AG20443 (cell line): ENCODE data around the gene PITPNM1.
A peak's percentile ranks its signal among the peaks of the same experiment; 100 is the strongest.
"Not testable (repeated sequence)": the region's sequence is repeated elsewhere in the genome, so short reads cannot be mapped to it uniquely, and the experiment has no call there.

ENCODE experiments used
- DNase-seq: peaks from one replicate; pipeline ENCODE4 v3.0.0; 2012; ENCODE audit warnings: low spot score, mixed read lengths

PITPNM1 gene

DNA sequence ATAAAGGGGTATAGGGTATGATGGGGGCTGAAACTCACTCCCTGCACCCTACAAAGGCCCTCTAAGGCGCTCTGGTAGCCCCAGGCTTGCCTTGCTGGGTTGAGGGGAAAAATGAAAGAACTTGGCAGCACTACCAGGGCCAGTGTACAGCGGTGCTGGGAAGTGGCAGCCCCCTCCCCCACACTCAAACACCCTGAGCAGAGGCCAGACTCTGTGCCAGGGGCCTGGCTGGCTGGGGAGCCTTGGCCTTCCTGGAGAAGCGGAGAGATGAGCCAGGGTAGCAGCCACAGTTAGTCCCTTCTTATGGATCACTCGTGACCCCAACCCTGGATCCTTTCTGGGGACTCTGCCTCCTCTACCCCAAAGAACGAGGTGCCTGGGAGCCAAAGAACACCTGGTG lies 38.8 kb downstream of the PITPNM1 start:
- DNase-seq, result no peak

DNA sequence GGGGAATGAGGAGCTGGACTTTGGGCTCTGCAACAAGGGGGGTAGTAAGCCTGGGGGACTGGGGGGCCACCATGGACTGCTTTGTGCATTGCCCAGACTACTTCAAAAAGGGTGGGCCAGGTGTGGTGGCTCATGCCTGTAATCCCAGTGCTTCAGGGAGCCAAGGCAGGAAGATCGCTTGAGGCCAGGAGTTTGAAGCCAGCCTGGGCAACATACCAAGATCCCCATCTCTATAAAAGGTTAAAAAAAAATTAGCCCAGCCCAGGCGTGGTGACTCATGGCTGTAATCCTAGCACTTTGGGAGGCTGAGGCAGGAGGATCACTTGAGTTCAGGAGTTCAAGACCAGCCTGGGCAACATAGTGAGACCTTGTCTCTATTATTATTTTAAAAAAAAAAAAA lies 39.6 kb downstream of the PITPNM1 start:
- not testable (repeated sequence) for DNase-seq

DNA sequence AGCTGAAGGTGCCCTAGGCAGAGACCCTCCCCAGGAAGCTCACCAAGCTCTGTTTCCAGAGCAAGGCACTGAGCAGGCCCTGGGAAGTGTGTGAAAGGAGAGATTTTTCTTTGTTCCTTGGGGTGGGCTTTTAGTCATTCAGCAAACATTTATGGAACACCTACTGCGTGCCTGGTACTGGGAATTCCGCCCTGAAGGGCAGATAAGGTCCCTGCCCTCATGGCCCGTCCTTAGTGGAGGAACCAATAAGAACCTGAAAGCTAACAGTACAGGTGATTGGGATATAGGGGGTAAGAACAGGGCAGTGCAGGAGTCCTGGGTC lies 40.0 kb downstream of the PITPNM1 start:
- no peak for DNase-seq

GRCh38 chr11:67464411-67465188 lies 40.6 kb downstream of the PITPNM1 start:
- peak; percentile 93 for DNase-seq

DNA sequence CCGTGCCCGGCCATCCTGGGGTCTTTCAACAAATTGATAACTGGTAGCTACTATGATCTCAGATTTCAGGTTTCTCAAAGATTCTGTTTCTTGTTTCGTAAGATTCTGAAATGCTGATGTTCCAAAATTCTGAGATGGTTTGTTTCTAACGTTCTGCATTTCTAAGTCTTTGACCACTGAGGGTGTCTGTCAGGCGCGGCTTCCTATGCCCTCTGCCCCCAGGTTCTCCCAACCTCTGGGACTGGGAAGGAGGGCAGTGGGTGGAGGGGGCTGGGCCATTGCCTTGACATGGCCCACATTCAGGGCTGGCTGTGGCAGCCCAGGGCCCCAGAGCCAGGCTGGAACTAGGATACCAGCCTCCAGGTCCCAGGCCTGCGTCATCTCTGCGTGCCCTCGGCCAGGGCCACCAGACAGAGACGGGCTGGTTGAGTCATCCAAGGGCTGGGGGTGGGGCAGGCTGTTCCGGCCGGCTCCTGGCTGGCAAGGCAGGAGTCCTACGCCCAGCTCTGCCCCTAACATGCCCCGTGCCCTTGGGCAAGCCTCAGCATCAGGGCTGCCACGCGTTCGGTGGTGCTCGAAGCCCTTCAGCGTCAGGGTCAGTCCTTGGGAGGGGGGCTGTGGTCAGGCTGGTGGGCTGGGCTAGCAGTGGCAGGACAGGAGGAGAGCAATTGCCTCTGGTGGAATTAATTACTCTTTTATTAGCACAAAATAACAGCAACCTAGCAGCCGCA lies 41.3 kb downstream of the PITPNM1 start:
- DNase-seq, result peak; percentile 83

DNA sequence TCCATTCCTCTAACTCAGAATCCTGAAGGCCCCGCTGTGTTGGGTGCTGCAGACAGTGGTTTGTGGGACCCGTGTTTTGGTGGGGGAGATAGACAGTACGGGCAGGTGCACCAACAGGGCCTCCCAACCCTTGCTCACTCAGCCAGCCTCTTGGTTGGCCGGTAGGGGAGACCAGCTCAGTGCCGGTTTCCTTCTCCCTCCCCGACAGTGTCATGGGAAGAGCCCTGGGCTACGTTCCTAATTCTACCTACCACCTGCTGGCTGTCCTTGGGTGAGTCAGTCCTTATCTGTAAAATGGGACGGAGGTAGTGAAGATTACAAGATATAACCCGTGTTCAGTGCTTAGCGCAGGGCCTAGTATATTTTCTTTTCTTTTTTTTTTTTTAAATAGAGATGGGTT lies 42.0 kb downstream of the PITPNM1 start:
- DNase-seq, result no peak

GRCh38 chr11:67458266-67458665 lies 46.9 kb downstream of the PITPNM1 start:
- DNase-seq, result no peak

- DNase-seq, result no peak
These were observed 47.7 kb downstream of the PITPNM1 start for GRCh38 chr11:67457453-67457852.

DNA sequence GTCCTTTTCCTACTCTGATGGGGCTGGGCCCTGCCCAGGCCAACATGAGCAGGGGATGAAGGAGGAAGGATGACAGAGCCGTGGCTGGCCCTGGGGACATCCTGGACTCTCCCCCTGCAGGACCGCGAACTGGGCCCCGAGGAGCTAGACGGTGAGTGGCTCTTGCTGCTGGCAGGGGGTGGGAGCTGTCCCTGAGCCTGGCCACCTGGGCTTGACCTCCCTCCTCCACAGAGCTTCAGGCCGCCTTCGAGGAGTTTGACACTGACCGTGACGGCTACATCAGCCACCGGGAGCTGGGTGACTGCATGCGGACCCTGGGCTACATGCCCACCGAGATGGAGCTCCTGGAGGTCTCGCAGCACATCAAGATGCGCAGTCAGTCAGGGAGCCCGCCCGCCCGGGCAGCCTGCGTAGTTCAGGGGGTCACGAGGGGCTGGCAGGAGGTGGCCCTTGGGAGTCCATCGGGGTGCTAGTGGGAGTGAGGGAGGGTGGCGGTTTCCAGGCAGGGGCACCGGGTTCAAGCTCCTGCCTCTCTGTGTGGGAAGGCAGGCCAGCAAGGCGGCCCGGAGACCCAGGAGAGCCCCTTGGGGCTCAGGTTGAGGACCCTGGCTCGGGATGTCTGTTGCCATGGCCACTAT lies 49.0 kb downstream of the PITPNM1 start:
- no peak for DNase-seq

- DNase-seq, result no peak
These were observed 50.1 kb downstream of the PITPNM1 start, which contains the start of gene CABP4 for GRCh38 chr11:67455054-67455453. TSS of gene CABP4 (plus strand) at chr11:67455354. CDS start at chr11:67455424, 70 bp downstream.

DNA sequence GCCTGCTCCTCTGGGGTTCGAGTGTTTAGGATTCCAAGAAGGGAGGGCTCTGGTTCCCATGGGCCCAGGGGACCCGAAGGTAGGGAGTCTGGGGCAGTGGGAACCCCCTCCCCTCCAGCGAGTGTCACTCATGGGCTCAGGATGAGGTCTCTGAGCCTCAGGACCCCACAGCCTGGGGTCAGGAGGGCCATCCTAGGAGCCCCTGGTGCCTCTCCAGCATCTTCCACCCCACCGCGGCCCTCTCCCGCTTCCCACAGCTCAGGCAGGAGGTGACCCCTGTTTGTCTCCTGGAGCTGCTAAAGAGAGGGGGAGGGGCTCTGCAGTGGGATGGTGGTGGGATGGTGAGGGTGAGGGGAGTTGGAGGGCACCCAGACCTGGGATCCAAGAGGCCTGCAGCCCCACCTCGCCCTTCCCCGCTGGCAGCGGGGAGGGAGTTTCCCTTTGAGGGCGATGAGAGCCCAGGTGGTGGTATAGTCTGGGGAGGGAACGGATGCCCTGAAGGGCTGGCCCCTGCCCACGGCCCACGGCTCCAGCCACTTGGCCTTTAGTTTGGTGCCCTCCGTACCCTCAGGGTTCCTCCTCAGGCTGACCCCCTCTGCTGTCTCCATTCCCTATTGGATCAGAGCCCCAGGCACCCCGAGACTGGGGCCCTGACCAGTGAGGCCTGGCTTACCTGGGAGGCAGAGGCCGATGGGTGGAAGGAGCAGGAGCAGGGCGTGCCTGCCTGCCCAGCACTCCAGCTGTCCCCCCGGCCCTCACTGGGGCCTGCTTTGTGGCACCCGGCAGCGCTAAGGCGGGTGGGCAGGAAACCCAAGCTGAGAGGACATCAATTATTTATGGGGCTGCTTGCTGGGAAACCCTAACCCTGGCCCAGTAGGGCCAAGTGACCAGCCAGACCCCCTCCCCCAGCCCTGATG lies 51.1 kb downstream of the PITPNM1 start:
- DNase-seq, result no peak

DNA sequence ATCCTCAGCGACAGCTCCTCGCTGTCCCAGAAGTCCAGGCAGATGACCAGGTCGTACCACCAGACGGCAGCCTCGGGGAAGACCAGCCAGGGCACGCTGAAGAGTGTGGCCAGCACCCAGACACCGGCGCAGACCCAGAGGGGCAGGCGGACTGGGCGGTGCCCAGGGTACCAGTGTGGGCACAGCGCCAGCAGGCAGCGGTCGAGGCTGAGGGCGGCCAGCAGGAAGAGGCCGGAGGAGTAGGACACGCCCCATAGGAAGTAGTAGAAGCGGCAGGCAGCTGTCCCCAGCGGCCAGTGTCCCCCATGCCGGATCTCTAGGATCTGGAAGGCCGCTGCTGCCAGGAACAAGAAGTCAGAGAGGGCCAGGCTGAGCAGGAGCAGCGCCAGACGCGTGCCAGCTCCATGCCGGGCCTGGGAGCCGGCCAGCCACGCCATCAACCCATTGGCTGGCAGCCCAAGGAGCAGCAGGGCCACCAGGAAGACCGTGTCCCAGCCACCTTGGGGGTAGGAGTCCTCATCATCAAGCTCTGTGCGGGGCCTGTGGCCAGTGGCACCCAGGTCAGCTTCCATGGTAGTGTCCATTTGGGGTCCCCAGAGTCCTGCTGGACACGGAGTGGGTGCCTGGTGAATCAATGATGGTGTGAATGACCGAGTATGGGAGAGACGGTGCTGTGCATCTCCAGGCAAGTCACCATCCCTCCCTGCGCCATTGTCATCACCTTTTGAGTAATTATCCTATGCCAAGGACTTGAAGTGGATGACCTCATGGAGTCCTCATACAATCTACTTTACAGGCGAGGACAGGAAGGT lies 52.8 kb downstream of the PITPNM1 start, which contains the start of gene GPR152:
Gene GPR152 (minus strand): TSS at position 589 of the 812 bp plus-strand sequence. CDS start 5 bp downstream, at position 584.
- no peak for DNase-seq

DNA sequence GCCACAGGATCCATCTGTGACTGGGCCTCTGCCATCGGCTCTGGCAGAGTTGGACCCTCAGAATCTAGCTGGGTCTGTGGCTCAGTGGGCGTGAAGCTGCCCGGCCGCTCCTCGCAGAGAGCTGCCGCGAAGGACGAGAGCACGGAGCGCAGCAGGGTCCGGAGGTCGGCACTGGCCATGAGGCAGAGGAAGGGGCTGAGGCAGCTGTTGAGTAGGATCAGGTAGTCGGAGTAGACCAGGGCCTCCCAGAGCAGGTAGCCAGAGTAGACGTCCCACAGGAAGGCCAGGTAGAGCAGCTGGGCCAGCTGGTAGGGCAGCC lies 53.5 kb downstream of the PITPNM1 start:
- no peak for DNase-seq

DNA sequence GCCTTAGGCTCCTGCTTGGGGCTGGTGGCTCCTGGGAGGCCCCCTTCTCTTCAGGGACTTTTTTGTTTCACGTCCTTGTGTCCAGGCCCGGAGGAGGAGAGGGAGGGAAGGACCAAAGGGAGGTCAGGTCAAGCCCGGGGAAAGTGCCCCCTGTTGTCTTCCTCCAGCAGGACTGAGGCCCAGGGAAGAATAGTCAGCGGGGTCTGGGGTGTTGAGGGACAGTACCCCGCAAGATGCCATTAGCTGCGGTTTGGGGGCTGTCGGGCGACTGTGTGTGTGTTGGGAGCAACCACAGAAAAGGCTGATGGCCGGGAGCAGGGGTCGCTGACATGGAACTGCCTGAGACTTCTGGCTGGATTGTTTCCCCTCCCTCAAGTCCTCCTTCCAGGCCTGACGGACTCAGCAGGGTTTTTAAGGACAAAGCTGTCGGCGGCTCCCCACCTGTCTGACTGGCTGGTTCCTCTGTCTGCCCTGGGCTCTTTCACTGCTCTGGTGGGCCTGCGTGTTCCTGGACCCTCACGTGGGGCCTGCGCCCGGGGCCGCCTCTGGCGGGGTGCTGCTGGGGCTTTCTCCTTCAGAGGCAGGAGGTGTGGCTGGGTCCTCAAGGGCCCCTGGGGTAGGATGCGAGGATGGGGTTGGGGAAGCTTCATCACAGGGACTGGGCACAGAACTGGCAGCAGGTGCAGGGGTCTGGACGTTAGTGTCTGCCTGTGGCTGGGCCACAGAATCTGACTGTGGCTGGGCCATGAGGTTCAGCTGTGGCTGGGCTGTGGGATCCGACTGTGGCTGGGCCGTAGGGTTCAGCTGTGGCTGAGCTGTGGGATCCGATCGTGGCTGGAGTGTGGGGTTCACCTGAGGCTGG lies 54.1 kb downstream of the PITPNM1 start:
- DNase-seq, result no peak

DNA sequence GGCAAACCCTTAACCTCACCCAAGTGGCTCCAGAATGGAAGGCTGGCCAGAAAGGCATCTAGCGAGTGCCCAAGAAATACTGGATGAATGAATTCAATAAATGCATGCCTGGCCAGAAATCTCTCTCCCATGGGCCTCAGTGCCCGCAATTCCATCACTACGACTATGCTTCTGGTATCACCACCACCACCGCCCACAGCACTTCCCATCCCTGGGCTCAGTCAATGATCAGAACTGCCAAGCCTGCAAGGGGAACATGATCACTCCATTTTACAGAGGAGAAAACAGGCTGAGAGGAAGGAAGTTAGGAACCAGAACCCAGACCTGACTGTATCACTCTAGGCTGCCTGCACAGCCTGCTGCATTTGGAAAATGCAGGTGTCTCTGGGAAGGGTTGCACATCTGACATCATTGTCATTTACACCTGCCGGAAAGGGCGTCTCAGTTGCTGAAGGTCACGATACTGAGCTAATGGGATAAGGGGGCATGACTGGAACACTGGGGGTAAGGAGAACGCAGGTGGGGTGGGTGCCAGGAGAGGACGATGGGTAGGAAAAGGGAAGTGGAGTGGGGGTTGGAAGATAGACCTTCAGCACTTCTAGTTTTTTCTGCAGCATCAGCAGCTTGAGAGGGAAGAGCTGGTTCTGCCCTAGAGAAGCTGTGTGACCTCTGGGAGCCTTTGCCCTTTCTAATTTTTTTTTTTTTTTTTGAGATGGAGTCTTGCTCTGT lies 55.9 kb downstream of the PITPNM1 start:
- no peak for DNase-seq

- DNase-seq, result no peak
These were observed 56.9 kb downstream of the PITPNM1 start for GRCh38 chr11:67448220-67448609.

GRCh38 chr11:67445515-67445914 lies 59.6 kb downstream of the PITPNM1 start:
- no peak for DNase-seq

- peak; percentile 34 for DNase-seq
These were observed 62.4 kb downstream of the PITPNM1 start for GRCh38 chr11:67442504-67443404.
